Neuronal stem cell (in vitro differentiated cells): ENCODE measurements around the gene VAMP5.
"Not testable (repeated sequence)": the region's sequence is repeated elsewhere in the genome, so short reads cannot be mapped to it uniquely, and the experiment has no call there.

Experiments
- DNase-seq: peaks from one replicate; pipeline ENCODE4 v3.0.0-alpha.2; 2013; ENCODE audit warnings: low spot score
- H2AFZ ChIP-seq: one replicate; pipeline ENCODE4 v1.6.1; 2013; ENCODE audit warnings: mild to moderate bottlenecking, low read length, inconsistent platforms
- H2AK5ac ChIP-seq: 2 replicates; pipeline ENCODE4 v1.6.1; 2013; ENCODE audit warnings: low read depth, mild to moderate bottlenecking, inconsistent platforms, low read length, moderate library complexity, mixed read lengths
- H2BK120ac ChIP-seq: 2 replicates; pipeline ENCODE4 v1.6.1; 2013; ENCODE audit warnings: low read depth, mild to moderate bottlenecking, inconsistent platforms, low read length, moderate library complexity, mixed read lengths
- H2BK12ac ChIP-seq: one replicate; pipeline ENCODE4 v1.6.1; 2013; ENCODE audit warnings: low read length, inconsistent platforms
- H2BK15ac ChIP-seq: 2 replicates; pipeline ENCODE4 v1.6.1; 2013; ENCODE audit warnings: mild to moderate bottlenecking, low read length, inconsistent platforms, mixed read lengths
- H2BK5ac ChIP-seq: one replicate; pipeline ENCODE4 v1.6.1; 2013; ENCODE audit warnings: inconsistent platforms, mild to moderate bottlenecking, low read length, moderate library complexity
- H3K14ac ChIP-seq: one replicate; pipeline ENCODE4 v1.6.1; 2013; ENCODE audit warnings: low read length, inconsistent platforms
- H3K18ac ChIP-seq: 2 replicates; pipeline ENCODE4 v1.6.1; 2013; ENCODE audit warnings: low read length, inconsistent platforms
- H3K23ac ChIP-seq: 2 replicates; pipeline ENCODE4 v1.6.1; 2013; ENCODE audit warnings: low read depth, mild to moderate bottlenecking, mixed read lengths, low read length, inconsistent platforms; ENCODE audit not compliant: poor library complexity
- H3K27ac ChIP-seq: replicated peaks from 3 replicates; pipeline ENCODE4 v1.5.1; 2013; ENCODE audit warnings: low read length, inconsistent platforms
- H3K27me3 ChIP-seq, 3 experiments: 2 replicates each; pipeline ENCODE4 v1.6.1; 2013; ENCODE audit warnings: low read length in 3 of 3, mild to moderate bottlenecking in 2 of 3, inconsistent platforms in 1 of 3, low read depth in 1 of 3, mixed read lengths in 1 of 3, moderate library complexity in 1 of 3; ENCODE audit not compliant: control insufficient read depth in 3 of 3, insufficient read depth in 3 of 3
- H3K36me3 ChIP-seq, 2 donors: replicated peaks in 1 of 2; 2 replicates each; pipeline ENCODE4 v1.6.1; 2013; ENCODE audit warnings: low read length in 2 of 2; ENCODE audit not compliant: control insufficient read depth in 2 of 2, insufficient read depth in 2 of 2
- H3K4ac ChIP-seq: 2 replicates; pipeline ENCODE4 v1.6.1; 2013; ENCODE audit warnings: inconsistent platforms, mild to moderate bottlenecking, low read length, moderate library complexity
- H3K4me1 ChIP-seq, 2 donors: 1 replicate in 1 of 2; 2 replicates in 1 of 2; pipeline ENCODE4 v1.6.1; 2013; ENCODE audit warnings: low read length in 2 of 2, low read depth in 1 of 2; ENCODE audit not compliant: control insufficient read depth in 2 of 2, insufficient read depth in 1 of 2
- H3K4me2 ChIP-seq: one replicate; pipeline ENCODE4 v1.6.1; 2013; ENCODE audit warnings: mild to moderate bottlenecking, low read length, inconsistent platforms; ENCODE audit not compliant: insufficient read depth, poor library complexity, severe bottlenecking
- H3K4me3 ChIP-seq, 2 donors: 2 replicates each; pipeline ENCODE4 v1.5.1; 2013; ENCODE audit warnings: low read length in 2 of 2, mild to moderate bottlenecking in 2 of 2, inconsistent platforms in 1 of 2, moderate library complexity in 1 of 2
- H3K79me1 ChIP-seq: one replicate; pipeline ENCODE4 v1.6.1; 2013; ENCODE audit warnings: low read depth, mild to moderate bottlenecking, inconsistent platforms, low read length, moderate library complexity
- H3K9ac ChIP-seq: one replicate; pipeline ENCODE4 v1.6.1; 2013; ENCODE audit warnings: mild to moderate bottlenecking, low read depth, low read length, inconsistent platforms; ENCODE audit not compliant: poor library complexity
- H3K9me3 ChIP-seq, 2 donors: replicated peaks in 1 of 2; 2 replicates each; pipeline versions ENCODE3 to v1.6.1; 2013; ENCODE audit warnings: low read length in 2 of 2, mild to moderate bottlenecking in 2 of 2, inconsistent platforms in 1 of 2, low read depth in 1 of 2, mixed read lengths in 1 of 2, moderate library complexity in 1 of 2; ENCODE audit not compliant: control insufficient read depth in 2 of 2, insufficient read depth in 1 of 2
- H4K8ac ChIP-seq: one replicate; pipeline ENCODE4 v1.6.1; 2013; ENCODE audit warnings: low read depth, mild to moderate bottlenecking, inconsistent platforms, low read length, moderate library complexity
- H4K91ac ChIP-seq: one replicate; pipeline ENCODE4 v1.6.1; 2013; ENCODE audit warnings: low read length, low read depth, mild to moderate bottlenecking, inconsistent platforms; ENCODE audit not compliant: poor library complexity
- WGBS, 2 donors: extraction: QIAGEN DNeasy Blood & Tissue Kit; methylation state at CpG; one replicate each; pipeline ENCODE4 v1.1.7; 2013; ENCODE audit warnings: missing lambda C conversion rate in 2 of 2, mixed read lengths in 1 of 2; ENCODE audit not compliant: insufficient read length in 2 of 2, insufficient replicate concordance in 1 of 2; ENCODE audit errors: extremely low coverage in 2 of 2; 5-methylcytosine and 5-hydroxymethylcytosine counted together

Gene VAMP5

DNA sequence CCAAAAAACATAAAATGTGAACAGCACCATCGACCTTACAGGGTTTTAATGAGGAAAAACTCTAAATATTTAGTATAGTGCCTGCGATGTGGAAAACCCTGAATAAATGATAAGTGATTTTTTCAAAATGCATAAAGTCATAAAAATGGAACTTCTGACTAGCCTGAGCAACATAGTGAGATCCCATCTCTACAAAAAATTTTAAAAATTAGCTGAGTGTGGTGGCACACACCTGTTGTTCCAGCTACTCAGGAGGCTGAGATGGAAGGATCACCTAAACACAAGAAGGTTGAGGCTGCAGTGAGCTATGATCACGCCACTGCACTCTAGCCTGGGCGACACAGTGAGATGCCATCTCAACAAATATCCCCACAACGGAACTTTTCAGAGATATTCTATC is 27.1 kb upstream of the VAMP5 start:
- H3K79me1 ChIP-seq: peaks cover 4% of the 10 kb centered on the region
- H3K4me1 ChIP-seq: peaks cover 0 to 2% of the 10 kb centered on the region in 2 donors
- no peak overlapping the region for H2BK12ac ChIP-seq
- peaks cover 28 to 68% of the 10 kb centered on the region in 2 donors for H3K36me3 ChIP-seq
- no peak overlapping the region for H2AK5ac ChIP-seq
- H2BK5ac ChIP-seq: no peak overlapping the region
- H3K9me3 ChIP-seq: no peaks in the 10 kb centered on the region
- H3K4ac ChIP-seq: no peak overlapping the region
- H3K27ac ChIP-seq: no peak overlapping the region
- H3K4me2 ChIP-seq: no peak overlapping the region
- H3K4me3 ChIP-seq: no peak overlapping the region
- no peak overlapping the region for H3K14ac ChIP-seq
- H3K23ac ChIP-seq: no peak overlapping the region
- WGBS, 2 donors: no CpG with 5 or more reads among the region's 5 CpGs
- no peak overlapping the region for H3K18ac ChIP-seq
- no peak overlapping the region for H2BK15ac ChIP-seq
- no peak overlapping the region for H4K8ac ChIP-seq
- no peak overlapping the region for H2AFZ ChIP-seq
- no peaks in the 10 kb centered on the region for H3K27me3 ChIP-seq
- H4K91ac ChIP-seq: no peak overlapping the region
- H3K9ac ChIP-seq: no peak overlapping the region
- DNase-seq: no peak
- H2BK120ac ChIP-seq: no peak overlapping the region

- Histone ChIP-seq H3K23ac (no peak overlapping the region), H3K36me3 (peaks cover 21 to 58% of the 10 kb centered on the region in 2 donors), H3K4me2 (no peak overlapping the region), H2AFZ (no peak overlapping the region), H2BK5ac (no peak overlapping the region), H3K14ac (no peak overlapping the region), H3K18ac (no peak overlapping the region), H3K27ac (no peak overlapping the region), H2BK120ac (no peak overlapping the region), H3K4me3 (no peak overlapping the region), H3K9me3 (no peaks in the 10 kb centered on the region), H3K79me1 (peaks cover 4% of the 10 kb centered on the region), H2BK15ac (no peak overlapping the region), H4K91ac (no peak overlapping the region), H3K4ac (no peak overlapping the region), H2BK12ac (no peak overlapping the region), H3K4me1 (peaks cover 0 to 2% of the 10 kb centered on the region in 2 donors), H2AK5ac (no peak overlapping the region), H3K27me3 (no peaks in the 10 kb centered on the region), H3K9ac (no peak overlapping the region), H4K8ac (no peak overlapping the region)
- no peak for DNase-seq
- WGBS, 2 donors: no CpG with 5 or more reads among the region's 1 CpG
Measured at GRCh38 chr2:85558160-85558559, 26.1 kb upstream of the VAMP5 start.

- not testable (repeated sequence) for H2BK5ac ChIP-seq, H3K4ac ChIP-seq, H2BK12ac ChIP-seq, H3K23ac ChIP-seq, H3K79me1 ChIP-seq, H3K4me1 ChIP-seq, H3K18ac ChIP-seq, DNase-seq, H3K9me3 ChIP-seq, H4K91ac ChIP-seq, H3K9ac ChIP-seq, H3K27ac ChIP-seq, H3K14ac ChIP-seq, H4K8ac ChIP-seq, H2AK5ac ChIP-seq, H3K27me3 ChIP-seq, H2AFZ ChIP-seq, H2BK15ac ChIP-seq, H2BK120ac ChIP-seq
- no CpG with 5 or more reads among the region's 12 CpGs for WGBS, 2 donors
- peaks cover 11 to 38% of the 10 kb centered on the region in 2 donors for H3K36me3 ChIP-seq
- peak overlapping the region; percentile 81 for H3K4me2 ChIP-seq
- H3K4me3 ChIP-seq: peak overlapping the region; percentile 87 to 89
Measured at GRCh38 chr2:85560403-85560726, 23.9 kb upstream of the VAMP5 start.

- Histone ChIP-seq H3K23ac (no peak overlapping the region), H2AFZ (peak overlapping the region; percentile 90), H3K4me3 (peak overlapping the region; percentile 87 to 89), H2BK12ac (no peak overlapping the region), H2BK120ac (no peak overlapping the region), H2BK5ac (no peak overlapping the region), H2AK5ac (no peak overlapping the region), H3K9me3 (no peaks in the 10 kb centered on the region), H3K79me1 (peaks cover 4% of the 10 kb centered on the region), H4K91ac (no peak overlapping the region), H2BK15ac (no peak overlapping the region), H3K14ac (no peak overlapping the region), H3K27me3 (no peaks in the 10 kb centered on the region), H4K8ac (no peak overlapping the region), H3K4ac (no peak overlapping the region), H3K27ac (no peak overlapping the region), H3K4me1 (peaks cover 0 to 2% of the 10 kb centered on the region in 2 donors), H3K4me2 (peak overlapping the region; percentile 81), H3K36me3 (peaks cover 11 to 33% of the 10 kb centered on the region in 2 donors), H3K9ac (no peak overlapping the region), H3K18ac (no peak overlapping the region)
- DNase-seq: no peak
- no CpG with 5 or more reads among the region's 14 CpGs for WGBS, 2 donors
Measured at GRCh38 chr2:85560812-85561279, 23.4 kb upstream of the VAMP5 start.
